Psoas muscle (tissue), 8 donors: Measurements from ENCODE around the gene VASH1. TPM values are rescaled to one million over a fixed set of nuclear protein-coding genes. Genes with fewer than 3 reads are reported as not detected.

ENCODE experiments used
- ATAC-seq, 4 donors: fragments of 200-7000 bp; cut with Tn5 transposase; one replicate each; pipeline ENCODE4 v1.9.1; 2020; ENCODE audit warnings: moderate library complexity in 3 of 4, mild to moderate bottlenecking in 2 of 4
- DNase-seq, 2 donors: peaks; one replicate each; pipeline ENCODE4 v3.0.0-alpha.2; 2020
- H3K27ac ChIP-seq: fragments of 200-600 bp; one replicate; pipeline ENCODE4 v1.8.0; 2022
- H3K27me3 ChIP-seq, 3 donors: fragments of 200-600 bp in 1 of 3; one replicate each; pipeline versions ENCODE4 v1.6.1 to v1.8.0; 2013 to 2022; ENCODE audit warnings: low read length in 2 of 3, mild to moderate bottlenecking in 2 of 3, moderate library complexity in 1 of 3; ENCODE audit not compliant: insufficient read depth in 3 of 3
- H3K36me3 ChIP-seq, 2 donors: fragments of 200-600 bp in 1 of 2; one replicate each; pipeline versions ENCODE4 v1.6.1 to v1.8.0; 2013 to 2022; ENCODE audit warnings: low read depth in 1 of 2, mild to moderate bottlenecking in 1 of 2, moderate library complexity in 1 of 2; ENCODE audit not compliant: insufficient read depth in 1 of 2
- H3K4me1 ChIP-seq: fragments of 200-600 bp; one replicate; pipeline ENCODE4 v1.8.0; 2022
- H3K4me3 ChIP-seq: fragments of 200-600 bp; one replicate; pipeline ENCODE4 v1.8.0; 2022; ENCODE audit warnings: mild to moderate bottlenecking
- H3K9me3 ChIP-seq: fragments of 200-600 bp; one replicate; pipeline ENCODE4 v1.8.0; 2022
- CTCF ChIP-seq: fragments of 200-600 bp; IDR thresholded peaks from one replicate; pipeline ENCODE4 v1.8.0; 2022; ENCODE audit warnings: antibody characterized with exemption
- WGBS, 3 donors: extraction: QIAGEN DNeasy Blood & Tissue Kit; methylation state at CpG; one replicate each; pipeline versions ENCODE4 v1.1.6 to v1.1.7; 2013; 5-methylcytosine and 5-hydroxymethylcytosine counted together
- intact Hi-C, 2 donors: fragments of 100-400 bp; cut with DNase I; formaldehyde crosslinking; loops; one replicate each; pipeline versions ENCODE4 v1.11.0 to v1.14.2; 2022
- polyA plus RNA-seq, 3 donors: library from polyadenylated mRNA; stranded (reverse); fragments of 200-250 nt; gene quantifications; one replicate each; pipeline ENCODE4 v1.2.3, GENCODE V29; 2013
- total RNA-seq, 4 donors: library from RNA; stranded (reverse); fragmentation: NEBNext Ultra II Directional in 2 of 4; extraction: Animal tissue kit (Norgen Biotek cat#: 25700) in 2 of 4; gene quantifications; one replicate each; pipeline versions ENCODE4 v1.2.1 to v1.2.4, GENCODE V29; 2021 to 2023
- donor health status: healthy with polysubstance abuse.
- donor health status: DM: no; HTN: no; CAD: no; lungs with moderate emphysema.
- donor health status: Bipolar disorder and iron deficiency.
- donor health status: healthy.
- donor health status: DM: yes; HTN: yes; CAD: no.
- donor health status: DM: no; HTN: no; CAD: no.
- donor health status: DM: no; HTN: no; CAD: no.
- donor health status: DM: yes; HTN: yes; CAD: no.

Gene VASH1
- total and polyA plus RNA-seq, 7 donors = 1.7 to 8.2 (median 4.0) TPM

GRCh38 chr14:76736514-76736913 lies 24.8 kb upstream of the VASH1 start:
- DNase-seq = no peak
- Histone ChIP-seq H3K9me3 (peaks cover 12% of the 10 kb centered on the region), H3K27ac (no peak overlapping the region), H3K27me3 (no peaks in the 10 kb centered on the region), H3K4me1 (no peaks in the 10 kb centered on the region), H3K4me3 (no peak overlapping the region), H3K36me3 (no peaks in the 10 kb centered on the region)
- intact Hi-C loops = no loop called here
- TF ChIP-seq CTCF = no peak
- no peak for ATAC-seq

GRCh38 chr14:76741074-76741473 lies 20.2 kb upstream of the VASH1 start:
- 87 to 89% (median 89%) methylated on average over 1 of the region's 1 CpG for WGBS, 3 donors
- Histone ChIP-seq H3K9me3 (peaks cover 15% of the 10 kb centered on the region), H3K4me3 (no peak overlapping the region), H3K4me1 (no peaks in the 10 kb centered on the region), H3K27ac (no peak overlapping the region), H3K27me3 (no peaks in the 10 kb centered on the region), H3K36me3 (no peaks in the 10 kb centered on the region)
- no peak for TF ChIP-seq CTCF
- no peak for ATAC-seq
- intact Hi-C loops = no loop called here
- DNase-seq = no peak

GRCh38 chr14:76742185-76742584 lies 19.1 kb upstream of the VASH1 start:
- WGBS, 3 donors = 81 to 91% (median 82%) methylated on average over 6 of the region's 6 CpGs
- intact Hi-C loops = no loop called here
- no peak overlapping the region for H3K27ac ChIP-seq
- H3K27me3 ChIP-seq = no peaks in the 10 kb centered on the region
- DNase-seq (no peak), ATAC-seq (no peak)
- no peak for TF ChIP-seq CTCF
- no peaks in the 10 kb centered on the region for H3K36me3 ChIP-seq
- H3K9me3 ChIP-seq = peaks cover 15% of the 10 kb centered on the region
- no peak overlapping the region for H3K4me3 ChIP-seq
- H3K4me1 ChIP-seq = no peaks in the 10 kb centered on the region

GRCh38 chr14:76742966-76743365 lies 18.3 kb upstream of the VASH1 start:
- peak in 1 of 4 donors; percentile 48 for ATAC-seq
- DNase-seq = no peak
- Histone ChIP-seq H3K4me3 (no peak overlapping the region), H3K27me3 (no peaks in the 10 kb centered on the region), H3K27ac (no peak overlapping the region), H3K9me3 (peaks cover 11% of the 10 kb centered on the region), H3K4me1 (no peaks in the 10 kb centered on the region), H3K36me3 (no peaks in the 10 kb centered on the region)
- 80 to 82% (median 80%) methylated on average over 7 of the region's 7 CpGs for WGBS, 3 donors
- intact Hi-C loops = no loop called here
- TF ChIP-seq CTCF = no peak

- TF ChIP-seq CTCF = no peak
- DNase-seq = no peak
Measured at GRCh38 chr14:76752744-76753143, 8.5 kb upstream of the VASH1 start.

More at GRCh38 chr14:76752744-76753143, 8.5 kb upstream of the VASH1 start:
- Histone ChIP-seq H3K27ac (no peak overlapping the region), H3K27me3 (no peaks in the 10 kb centered on the region), H3K4me1 (peaks cover 5% of the 10 kb centered on the region), H3K36me3 (no peaks in the 10 kb centered on the region), H3K9me3 (no peaks in the 10 kb centered on the region), H3K4me3 (no peak overlapping the region)
- intact Hi-C loops = no loop called here
- WGBS, 3 donors = 37 to 46% (median 38%) methylated on average over 6 of the region's 6 CpGs
- no peak for ATAC-seq
